ENCODE data around the gene BCAS4.
"Not testable (repeated sequence)": the region's sequence is repeated elsewhere in the genome, so short reads cannot be mapped to it uniquely, and the experiment has no call there.

The BCAS4 gene

GRCh38 chr20:50794846-50795634 is at the start of gene BCAS4:
Gene BCAS4 (plus strand): TSS chr20:50795061. CDS start chr20:50795084, 23 bp downstream.
- peak; percentile 85 for DNase-seq

GRCh38 chr20:50745634-50746137 is 49.2 kb upstream of the BCAS4 start:
- DNase-seq: no peak

- no peak for DNase-seq
Observed at GRCh38 chr20:50746138-50746940, 48.5 kb upstream of the BCAS4 start.

GRCh38 chr20:50747275-50747674 is 47.6 kb upstream of the BCAS4 start:
- DNase-seq: no peak

- no peak for DNase-seq
Observed at GRCh38 chr20:50750145-50750671, 44.7 kb upstream of the BCAS4 start.

GRCh38 chr20:50753152-50753551 is 41.7 kb upstream of the BCAS4 start:
- no peak for DNase-seq

GRCh38 chr20:50754420-50754819 is 40.4 kb upstream of the BCAS4 start:
- DNase-seq: no peak

GRCh38 chr20:50756447-50756846 is 38.4 kb upstream of the BCAS4 start:
- DNase-seq: no peak

- no peak for DNase-seq
Observed at GRCh38 chr20:50758469-50758868, 36.4 kb upstream of the BCAS4 start.

GRCh38 chr20:50758992-50759391 is 35.9 kb upstream of the BCAS4 start:
- DNase-seq: no peak

- no peak for DNase-seq
Observed at GRCh38 chr20:50759678-50760077, 35.2 kb upstream of the BCAS4 start.

GRCh38 chr20:50762045-50762422 is 32.8 kb upstream of the BCAS4 start:
- DNase-seq: no peak

- no peak for DNase-seq
Observed at GRCh38 chr20:50762435-50763220, 32.2 kb upstream of the BCAS4 start.

- DNase-seq: not testable (repeated sequence)
Observed at GRCh38 chr20:50763550-50764458, 31.1 kb upstream of the BCAS4 start.

- DNase-seq: not testable (repeated sequence)
Observed at GRCh38 chr20:50765251-50765650, 29.6 kb upstream of the BCAS4 start.

GRCh38 chr20:50765674-50766073 is 29.2 kb upstream of the BCAS4 start:
- no peak for DNase-seq

- not testable (repeated sequence) for DNase-seq
Observed at GRCh38 chr20:50766955-50767809, 27.7 kb upstream of the BCAS4 start.

- DNase-seq: not testable (repeated sequence)
Observed at GRCh38 chr20:50768991-50769390, 25.9 kb upstream of the BCAS4 start.

GRCh38 chr20:50769551-50770085 is 25.2 kb upstream of the BCAS4 start:
- DNase-seq: not testable (repeated sequence)

GRCh38 chr20:50771419-50772080 is 23.3 kb upstream of the BCAS4 start:
- not testable (repeated sequence) for DNase-seq
